Psoas muscle (tissue), 8 donors: ENCODE measurements around the gene ARSB. TPM values are rescaled to one million over a fixed set of nuclear protein-coding genes. Genes with fewer than 3 reads are reported as not detected.

Source experiments
- ATAC-seq, 4 donors: fragments of 200-7000 bp; cut with Tn5 transposase; one replicate each; pipeline ENCODE4 v1.9.1; 2020; ENCODE audit warnings: moderate library complexity in 3 of 4, mild to moderate bottlenecking in 2 of 4
- DNase-seq, 2 donors: peaks; one replicate each; pipeline ENCODE4 v3.0.0-alpha.2; 2020
- H3K27ac ChIP-seq: fragments of 200-600 bp; one replicate; pipeline ENCODE4 v1.8.0; 2022
- H3K27me3 ChIP-seq, 3 donors: fragments of 200-600 bp in 1 of 3; one replicate each; pipeline versions ENCODE4 v1.6.1 to v1.8.0; 2013 to 2022; ENCODE audit warnings: low read length in 2 of 3, mild to moderate bottlenecking in 2 of 3, moderate library complexity in 1 of 3; ENCODE audit not compliant: insufficient read depth in 3 of 3
- H3K36me3 ChIP-seq, 2 donors: fragments of 200-600 bp in 1 of 2; one replicate each; pipeline versions ENCODE4 v1.6.1 to v1.8.0; 2013 to 2022; ENCODE audit warnings: low read depth in 1 of 2, mild to moderate bottlenecking in 1 of 2, moderate library complexity in 1 of 2; ENCODE audit not compliant: insufficient read depth in 1 of 2
- H3K4me1 ChIP-seq: fragments of 200-600 bp; one replicate; pipeline ENCODE4 v1.8.0; 2022
- H3K4me3 ChIP-seq: fragments of 200-600 bp; one replicate; pipeline ENCODE4 v1.8.0; 2022; ENCODE audit warnings: mild to moderate bottlenecking
- H3K9me3 ChIP-seq: fragments of 200-600 bp; one replicate; pipeline ENCODE4 v1.8.0; 2022
- WGBS, 3 donors: extraction: QIAGEN DNeasy Blood & Tissue Kit; methylation state at CpG; one replicate each; pipeline versions ENCODE4 v1.1.6 to v1.1.7; 2013; 5-methylcytosine and 5-hydroxymethylcytosine counted together
- intact Hi-C, 2 donors: fragments of 100-400 bp; cut with DNase I; formaldehyde crosslinking; loops; one replicate each; pipeline versions ENCODE4 v1.11.0 to v1.14.2; 2022
- polyA plus RNA-seq, 3 donors: library from polyadenylated mRNA; stranded (reverse); fragments of 200-250 nt; gene quantifications; one replicate each; pipeline ENCODE4 v1.2.3, GENCODE V29; 2013
- total RNA-seq, 4 donors: library from RNA; stranded (reverse); fragmentation: NEBNext Ultra II Directional in 2 of 4; extraction: Animal tissue kit (Norgen Biotek cat#: 25700) in 2 of 4; gene quantifications; one replicate each; pipeline versions ENCODE4 v1.2.1 to v1.2.4, GENCODE V29; 2021 to 2023
- TF ChIP-seq, protein P1 (sequence below): fragments of 200-600 bp; IDR thresholded peaks from one replicate; pipeline ENCODE4 v1.8.0; 2022; ENCODE audit warnings: antibody characterized with exemption
- donor health status: healthy with polysubstance abuse.
- donor health status: DM: no; HTN: no; CAD: no; lungs with moderate emphysema.
- donor health status: Bipolar disorder and iron deficiency.
- donor health status: healthy.
- donor health status: DM: yes; HTN: yes; CAD: no.
- donor health status: DM: no; HTN: no; CAD: no.
- donor health status: DM: no; HTN: no; CAD: no.
- donor health status: DM: yes; HTN: yes; CAD: no.

ARSB gene
- total and polyA plus RNA-seq, 7 donors, result 1.3 to 6.5 (median 3.6) TPM

DNA sequence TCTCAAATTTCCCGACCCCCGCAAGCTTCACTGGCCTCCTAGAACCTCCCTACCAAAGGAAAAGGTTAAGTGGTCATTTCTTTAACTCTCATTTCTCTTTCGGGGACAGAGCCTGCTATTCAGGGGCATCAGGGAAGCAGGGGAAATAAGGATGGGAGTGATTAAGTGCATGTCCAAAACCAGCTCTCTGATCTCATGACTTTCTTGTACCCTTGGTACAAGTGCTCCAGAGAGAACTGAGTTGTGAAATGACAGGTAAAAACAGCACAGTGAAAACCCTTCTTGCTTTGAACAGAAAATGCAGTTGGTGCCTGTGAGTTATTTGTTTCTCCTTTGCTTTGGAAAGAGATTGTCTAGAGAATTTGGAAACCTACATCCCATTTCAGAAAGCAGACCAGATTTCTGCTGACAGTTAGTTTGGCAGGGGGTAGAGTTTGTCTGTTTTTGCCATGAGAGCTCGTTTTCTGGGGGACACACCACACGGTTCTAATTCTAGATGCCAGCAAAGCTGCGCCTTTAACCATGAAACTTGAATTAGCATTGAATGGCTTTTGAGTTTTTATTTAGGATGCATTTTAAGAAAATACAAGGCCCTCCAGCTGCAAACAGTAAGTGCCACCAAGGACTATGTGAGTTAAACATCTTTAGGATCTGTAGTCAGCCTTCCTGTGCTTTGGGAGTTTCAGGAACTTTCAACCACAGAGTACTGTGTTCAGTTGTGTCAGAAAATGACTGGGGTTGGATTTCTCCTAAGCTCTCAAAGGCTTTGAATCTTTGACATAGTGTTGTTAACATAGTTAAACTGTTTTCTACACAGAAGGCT is 174.8 kb downstream of the ARSB start:
- ATAC-seq, result no peak
- H3K27me3 ChIP-seq, result no peaks in the 10 kb centered on the region
- no peaks in the 10 kb centered on the region for H3K9me3 ChIP-seq
- H3K4me1 ChIP-seq, result no peaks in the 10 kb centered on the region
- intact Hi-C loops, result no loop called here
- WGBS, 3 donors, result 62 to 74% (median 64%) methylated on average over 6 of the region's 6 CpGs
- H3K4me3 ChIP-seq, result no peak overlapping the region
- no peaks in the 10 kb centered on the region for H3K36me3 ChIP-seq
- TF ChIP-seq, protein P1, sequence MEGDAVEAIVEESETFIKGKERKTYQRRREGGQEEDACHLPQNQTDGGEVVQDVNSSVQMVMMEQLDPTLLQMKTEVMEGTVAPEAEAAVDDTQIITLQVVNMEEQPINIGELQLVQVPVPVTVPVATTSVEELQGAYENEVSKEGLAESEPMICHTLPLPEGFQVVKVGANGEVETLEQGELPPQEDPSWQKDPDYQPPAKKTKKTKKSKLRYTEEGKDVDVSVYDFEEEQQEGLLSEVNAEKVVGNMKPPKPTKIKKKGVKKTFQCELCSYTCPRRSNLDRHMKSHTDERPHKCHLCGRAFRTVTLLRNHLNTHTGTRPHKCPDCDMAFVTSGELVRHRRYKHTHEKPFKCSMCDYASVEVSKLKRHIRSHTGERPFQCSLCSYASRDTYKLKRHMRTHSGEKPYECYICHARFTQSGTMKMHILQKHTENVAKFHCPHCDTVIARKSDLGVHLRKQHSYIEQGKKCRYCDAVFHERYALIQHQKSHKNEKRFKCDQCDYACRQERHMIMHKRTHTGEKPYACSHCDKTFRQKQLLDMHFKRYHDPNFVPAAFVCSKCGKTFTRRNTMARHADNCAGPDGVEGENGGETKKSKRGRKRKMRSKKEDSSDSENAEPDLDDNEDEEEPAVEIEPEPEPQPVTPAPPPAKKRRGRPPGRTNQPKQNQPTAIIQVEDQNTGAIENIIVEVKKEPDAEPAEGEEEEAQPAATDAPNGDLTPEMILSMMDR, result no peak
- no peak for DNase-seq
- no peak overlapping the region for H3K27ac ChIP-seq

DNA sequence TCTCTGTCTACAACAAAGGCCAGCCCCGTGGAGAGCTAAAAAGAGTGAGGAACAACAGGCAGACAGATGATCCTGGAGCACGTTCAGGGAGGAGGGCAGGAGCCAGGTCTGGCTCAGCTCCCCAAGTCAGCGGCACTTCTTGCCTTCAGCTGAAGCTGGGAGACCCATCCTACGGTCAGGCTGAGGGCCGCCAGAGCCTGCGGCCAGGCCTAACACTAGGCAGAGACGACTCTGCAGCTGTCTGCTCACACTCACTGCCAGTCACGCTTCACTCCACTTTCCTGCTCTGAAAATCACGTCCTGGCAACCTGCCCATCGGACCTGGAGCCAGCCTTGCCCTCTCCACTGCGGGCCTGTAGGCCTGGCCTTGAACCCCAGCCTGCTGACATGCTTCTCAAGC is 175.7 kb downstream of the ARSB start:
- H3K4me1 ChIP-seq, result no peaks in the 10 kb centered on the region
- H3K4me3 ChIP-seq, result no peak overlapping the region
- no peaks in the 10 kb centered on the region for H3K27me3 ChIP-seq
- DNase-seq (no peak), ATAC-seq (peak; percentile 34 to 61 (median 52))
- H3K9me3 ChIP-seq, result no peaks in the 10 kb centered on the region
- TF ChIP-seq, protein P1, result no peak
- WGBS, 3 donors, result 30 to 59% (median 33%) methylated on average over 11 of the region's 11 CpGs
- no peaks in the 10 kb centered on the region for H3K36me3 ChIP-seq
- intact Hi-C loops, result no loop called here
- no peak overlapping the region for H3K27ac ChIP-seq

DNA sequence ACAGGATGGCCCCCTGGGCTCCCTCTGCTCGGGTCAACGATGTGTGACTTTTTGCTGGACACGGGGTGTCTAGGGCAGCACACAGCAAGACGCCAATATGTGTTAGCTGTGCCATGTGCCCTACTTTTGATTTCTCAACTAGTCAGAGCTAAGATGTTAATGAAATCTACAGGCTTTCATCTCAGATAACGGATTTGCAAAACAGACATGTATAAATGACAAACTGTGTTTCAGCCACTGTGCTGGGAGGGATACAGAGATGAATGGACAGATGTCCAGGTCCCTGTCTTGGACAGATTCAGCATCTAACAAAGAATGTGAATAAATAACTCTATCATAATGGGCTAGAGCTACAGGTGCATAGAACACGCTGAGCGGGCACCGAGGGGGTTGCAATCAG is 176.3 kb downstream of the ARSB start:
- intact Hi-C loops, result no loop called here
- Histone ChIP-seq H3K27me3 (no peaks in the 10 kb centered on the region), H3K9me3 (no peaks in the 10 kb centered on the region), H3K4me1 (no peaks in the 10 kb centered on the region), H3K4me3 (no peak overlapping the region), H3K36me3 (no peaks in the 10 kb centered on the region), H3K27ac (no peak overlapping the region)
- DNase-seq (no peak), ATAC-seq (no peak)
- TF ChIP-seq, protein P1, result no peak
- 48 to 63% (median 54%) methylated on average over 8 of the region's 8 CpGs for WGBS, 3 donors

DNA sequence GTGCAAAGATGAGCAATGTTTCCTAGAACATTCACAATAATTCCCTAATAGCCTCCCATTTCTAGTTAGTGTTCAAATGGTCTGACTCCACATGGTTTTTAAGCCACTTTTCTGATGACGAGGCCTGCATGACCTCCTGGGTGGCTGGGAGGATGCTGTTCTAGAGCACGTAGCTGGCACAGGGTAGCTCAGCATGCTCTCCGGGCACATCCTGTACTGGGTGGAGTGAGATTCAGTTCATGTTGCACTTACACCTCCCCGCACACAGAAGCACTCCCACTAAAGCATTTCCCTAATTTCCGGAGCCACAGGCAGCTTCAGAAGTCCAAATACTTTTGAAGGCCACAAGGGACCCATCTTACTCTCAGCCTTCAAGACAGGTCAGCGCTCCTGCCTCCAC is 176.7 kb downstream of the ARSB start:
- TF ChIP-seq, protein P1, result no peak
- 47 to 64% (median 57%) methylated on average over 6 of the region's 6 CpGs for WGBS, 3 donors
- intact Hi-C loops, result no loop called here
- Histone ChIP-seq H3K4me1 (no peaks in the 10 kb centered on the region), H3K27ac (no peak overlapping the region), H3K9me3 (no peaks in the 10 kb centered on the region), H3K27me3 (no peaks in the 10 kb centered on the region), H3K36me3 (no peaks in the 10 kb centered on the region), H3K4me3 (no peak overlapping the region)
- no peak for DNase-seq
- ATAC-seq, result peak in 2 of 4 donors; percentile 43 to 46

DNA sequence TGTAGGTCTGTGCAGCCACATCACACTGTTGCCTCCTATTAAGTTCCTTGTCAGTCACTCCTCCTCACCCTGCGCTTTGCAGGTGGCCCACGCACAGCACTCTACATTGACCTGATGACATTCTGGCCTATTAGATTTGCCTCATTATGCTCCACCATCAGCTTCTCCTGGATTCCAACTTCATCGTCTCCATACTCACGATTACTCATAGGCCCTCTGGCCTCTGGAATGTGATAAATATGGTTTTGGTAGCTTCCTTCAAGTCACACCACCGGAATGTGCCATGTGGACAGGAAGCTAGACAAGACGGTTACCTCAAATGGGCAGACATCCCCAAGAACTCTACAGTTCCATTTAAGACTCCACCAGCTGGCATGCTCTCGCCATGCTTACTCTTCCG is 178.6 kb downstream of the ARSB start:
- DNase-seq, result no peak
- WGBS, 3 donors, result 95 to 98% (median 97%) methylated on average over 8 of the region's 8 CpGs
- TF ChIP-seq, protein P1, result no peak
- H3K27ac ChIP-seq, result no peak overlapping the region
- no peaks in the 10 kb centered on the region for H3K4me1 ChIP-seq
- no peaks in the 10 kb centered on the region for H3K27me3 ChIP-seq
- no peaks in the 10 kb centered on the region for H3K36me3 ChIP-seq
- no peak overlapping the region for H3K4me3 ChIP-seq
- H3K9me3 ChIP-seq, result no peaks in the 10 kb centered on the region
- no peak for ATAC-seq
- intact Hi-C loops, result no loop called here
